NCI-H1092 treated with DMSO at 0.1 percent for 48 hours (cell line): ENCODE data around the gene TEX22.

Experiments used
- DNase-seq: peaks from one replicate; lab custom pipeline; 2025; lab: John Stamatoyannopoulos, UW

TEX22 gene

DNA sequence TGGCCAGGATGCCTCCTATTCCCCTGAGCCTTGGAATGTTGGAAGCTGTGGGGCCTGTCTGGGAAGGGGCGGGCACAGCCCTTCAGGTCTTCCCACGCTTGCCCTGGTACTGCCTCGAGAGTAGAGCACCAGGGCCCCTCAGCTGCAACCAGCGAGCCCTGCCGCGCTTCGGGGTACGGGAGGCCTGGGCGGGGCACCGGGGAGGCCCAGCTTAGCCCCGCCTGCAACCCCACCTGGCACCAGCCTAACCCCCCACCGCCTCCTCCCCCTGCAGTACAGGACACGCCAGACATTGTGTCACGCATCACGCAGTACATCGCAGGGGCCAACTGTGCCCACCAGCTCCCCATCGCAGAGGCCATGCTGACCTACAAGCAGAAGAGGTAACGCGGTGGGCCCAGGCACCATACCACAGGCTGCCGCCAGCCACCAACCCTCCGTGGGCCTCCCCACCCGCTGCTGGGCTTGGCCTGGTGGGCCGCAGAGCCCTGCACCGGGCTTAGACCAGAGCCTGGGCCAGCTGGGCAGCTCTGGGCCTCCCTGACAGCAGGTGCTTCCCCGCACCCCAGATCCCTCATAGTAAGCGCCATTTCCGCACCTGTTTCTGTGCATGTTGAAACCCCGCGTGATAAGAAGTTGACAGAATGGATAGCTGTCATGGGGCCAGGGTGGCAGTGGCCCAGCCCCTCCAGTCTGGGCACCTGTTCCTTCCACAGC lies 13.6 kb upstream of the TEX22 start:
- no peak for DNase-seq

DNA sequence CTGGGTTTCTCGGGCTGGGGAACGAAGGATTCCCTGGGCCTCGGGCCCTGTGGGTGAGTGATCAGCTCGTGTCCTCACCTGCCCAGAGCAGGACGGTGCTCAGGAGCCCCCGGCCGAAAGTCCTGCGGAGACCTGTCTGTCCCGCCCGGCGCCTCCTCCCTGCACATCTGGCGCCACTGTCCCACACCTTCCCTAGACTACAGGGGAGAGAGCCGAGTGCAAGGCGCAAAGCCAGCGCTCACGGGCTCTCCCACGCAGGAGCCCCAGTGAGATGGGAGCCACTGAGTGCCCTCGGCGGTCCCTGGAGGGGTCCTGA lies 13.1 kb upstream of the TEX22 start:
- DNase-seq = no peak

DNA sequence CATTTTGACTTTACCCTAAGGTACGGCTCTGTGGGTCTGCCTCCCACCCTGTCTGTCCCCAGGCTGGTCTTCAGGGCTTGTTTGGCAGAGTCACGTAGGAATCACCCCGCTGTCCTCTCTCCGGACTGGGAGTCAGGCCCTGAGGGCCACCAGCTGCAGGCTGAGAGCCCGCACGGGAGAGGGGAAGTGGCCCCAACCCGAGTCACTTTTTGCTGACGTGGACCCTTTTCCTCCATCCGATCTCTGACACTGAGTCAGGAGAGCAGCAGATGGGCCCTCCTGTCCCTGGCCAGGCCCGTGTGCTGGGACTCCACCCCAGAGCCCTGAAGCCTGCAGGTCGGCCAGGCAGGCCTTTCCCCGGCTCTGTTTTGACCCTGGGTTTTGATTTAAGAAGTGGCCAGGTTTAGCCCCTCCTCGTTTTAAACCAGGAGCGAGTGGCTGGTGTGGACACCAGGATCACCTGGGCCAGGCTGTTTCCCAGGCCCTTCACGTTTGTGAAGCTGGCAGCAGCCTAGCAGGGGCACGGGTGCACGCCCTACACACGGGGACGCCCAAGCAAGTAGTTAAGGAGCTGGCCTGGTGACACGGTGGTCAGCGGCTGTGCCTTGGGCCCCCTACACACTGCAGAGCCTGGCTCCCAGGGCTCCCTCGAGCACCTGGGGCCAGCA lies 12.5 kb upstream of the TEX22 start:
- DNase-seq = no peak

DNA sequence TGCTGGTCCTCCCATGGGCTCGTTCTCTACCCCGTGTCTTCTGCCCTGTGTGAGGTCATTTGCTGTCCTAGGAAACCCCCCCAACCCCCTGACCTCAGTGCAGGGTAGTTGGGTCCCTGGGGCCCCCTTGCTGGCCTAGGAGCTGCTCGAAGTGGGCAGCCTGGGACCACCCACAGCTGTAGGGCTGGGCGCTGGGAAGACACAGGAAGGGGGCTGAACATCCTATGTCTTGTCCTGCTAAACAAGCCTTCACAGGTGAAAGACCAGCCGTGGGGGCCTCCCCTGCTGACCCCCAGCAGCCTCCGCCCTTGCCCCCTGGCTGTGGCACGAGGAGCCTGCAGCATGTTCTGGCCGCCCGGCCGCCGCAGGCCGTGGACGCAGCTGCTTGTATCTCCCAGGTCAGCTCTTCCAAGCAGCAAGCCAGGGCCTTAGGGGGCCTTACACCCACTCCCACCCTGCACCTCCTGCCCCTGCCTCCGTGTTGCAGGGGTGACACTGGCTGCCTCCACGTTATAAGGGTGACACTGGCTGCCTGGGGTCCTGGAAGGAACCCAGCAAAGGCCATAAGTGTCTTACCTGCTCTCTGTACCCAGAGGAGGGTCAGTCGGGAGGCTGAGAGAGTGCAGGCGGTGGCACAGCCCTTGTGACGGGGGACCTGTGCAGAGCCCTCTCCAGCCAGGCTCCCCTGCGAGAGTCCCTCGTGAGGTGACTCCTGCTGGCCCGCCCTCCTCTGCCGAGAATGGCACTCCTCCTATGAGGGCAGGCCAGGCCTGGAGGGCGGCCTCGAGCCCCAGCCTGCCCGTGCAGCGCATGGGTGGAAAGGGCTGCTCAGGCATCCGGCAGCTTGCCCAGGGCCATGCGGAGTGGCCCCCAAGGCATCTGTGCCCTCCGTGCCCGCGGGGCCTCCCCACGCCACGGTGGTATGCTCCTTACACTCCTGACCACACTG lies 11.5 kb upstream of the TEX22 start:
- no peak for DNase-seq

DNA sequence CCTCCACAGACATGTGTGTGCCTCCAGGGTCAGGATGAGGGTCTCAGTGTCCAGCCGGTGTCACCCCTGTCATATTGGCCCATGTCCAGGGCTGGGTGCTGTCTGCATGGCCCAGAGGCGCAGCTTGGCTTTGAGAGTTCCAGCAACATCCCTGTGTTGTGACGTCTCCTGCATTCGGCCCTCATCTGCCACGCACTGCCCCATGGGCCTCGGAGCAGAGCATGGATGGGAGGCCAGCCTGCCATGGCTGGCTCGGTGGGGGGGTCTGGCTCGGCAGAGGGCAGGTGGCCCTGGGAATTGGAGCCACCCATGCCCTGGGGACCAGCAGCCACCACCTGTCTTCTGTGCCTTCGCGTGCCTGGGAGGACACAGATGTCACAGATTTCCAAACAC lies 10.8 kb upstream of the TEX22 start:
- DNase-seq = no peak

- DNase-seq = no peak
Measured at GRCh38 chr14:105388110-105388951, 10.0 kb upstream of the TEX22 start.

DNA sequence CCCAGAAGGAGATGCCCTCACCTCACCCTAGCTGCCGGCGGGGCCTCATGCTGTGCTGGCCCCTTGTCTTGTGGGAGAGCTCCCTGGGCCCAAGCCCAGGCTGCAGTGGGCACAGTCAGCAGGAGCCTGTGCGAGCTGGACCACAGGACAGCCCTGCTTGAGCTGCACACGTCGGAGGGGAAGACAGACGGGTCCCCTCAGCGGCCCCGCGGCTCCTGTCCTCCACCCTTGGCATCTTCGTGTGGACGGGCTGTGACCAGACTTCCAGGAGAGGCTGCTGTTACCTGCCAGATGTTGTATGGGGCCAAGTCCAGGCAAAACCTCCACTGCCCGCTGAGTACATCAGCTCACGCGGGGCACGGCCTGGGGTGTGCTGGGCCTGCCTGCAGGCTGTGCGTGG lies 9.4 kb upstream of the TEX22 start:
- DNase-seq = no peak

DNA sequence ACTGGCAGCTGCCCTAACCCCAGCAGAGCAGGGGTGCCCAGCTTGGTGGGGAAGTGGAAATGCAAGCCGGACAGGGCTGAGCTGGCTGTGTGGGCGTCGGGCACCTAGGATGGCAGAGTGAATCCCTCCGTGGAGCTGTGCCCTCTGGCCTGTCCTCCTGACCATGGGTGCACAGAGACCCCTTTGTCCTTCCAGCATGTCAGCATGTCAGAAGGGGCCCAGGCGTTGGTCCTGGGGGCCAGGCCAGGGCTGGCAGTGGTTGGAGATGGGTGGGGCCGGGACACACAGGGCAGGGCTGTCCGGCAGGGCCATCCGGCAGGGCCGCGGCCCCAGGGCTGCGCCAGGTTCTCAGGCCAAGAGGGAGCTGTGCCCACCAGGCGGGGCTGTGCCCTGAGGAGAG lies 8.8 kb upstream of the TEX22 start:
- DNase-seq = no peak

GRCh38 chr14:105389976-105390848 lies 8.1 kb upstream of the TEX22 start:
- DNase-seq = no peak

- DNase-seq = no peak
Measured at GRCh38 chr14:105390849-105391500, 7.4 kb upstream of the TEX22 start.

GRCh38 chr14:105391541-105391940 lies 6.8 kb upstream of the TEX22 start:
- DNase-seq = no peak

DNA sequence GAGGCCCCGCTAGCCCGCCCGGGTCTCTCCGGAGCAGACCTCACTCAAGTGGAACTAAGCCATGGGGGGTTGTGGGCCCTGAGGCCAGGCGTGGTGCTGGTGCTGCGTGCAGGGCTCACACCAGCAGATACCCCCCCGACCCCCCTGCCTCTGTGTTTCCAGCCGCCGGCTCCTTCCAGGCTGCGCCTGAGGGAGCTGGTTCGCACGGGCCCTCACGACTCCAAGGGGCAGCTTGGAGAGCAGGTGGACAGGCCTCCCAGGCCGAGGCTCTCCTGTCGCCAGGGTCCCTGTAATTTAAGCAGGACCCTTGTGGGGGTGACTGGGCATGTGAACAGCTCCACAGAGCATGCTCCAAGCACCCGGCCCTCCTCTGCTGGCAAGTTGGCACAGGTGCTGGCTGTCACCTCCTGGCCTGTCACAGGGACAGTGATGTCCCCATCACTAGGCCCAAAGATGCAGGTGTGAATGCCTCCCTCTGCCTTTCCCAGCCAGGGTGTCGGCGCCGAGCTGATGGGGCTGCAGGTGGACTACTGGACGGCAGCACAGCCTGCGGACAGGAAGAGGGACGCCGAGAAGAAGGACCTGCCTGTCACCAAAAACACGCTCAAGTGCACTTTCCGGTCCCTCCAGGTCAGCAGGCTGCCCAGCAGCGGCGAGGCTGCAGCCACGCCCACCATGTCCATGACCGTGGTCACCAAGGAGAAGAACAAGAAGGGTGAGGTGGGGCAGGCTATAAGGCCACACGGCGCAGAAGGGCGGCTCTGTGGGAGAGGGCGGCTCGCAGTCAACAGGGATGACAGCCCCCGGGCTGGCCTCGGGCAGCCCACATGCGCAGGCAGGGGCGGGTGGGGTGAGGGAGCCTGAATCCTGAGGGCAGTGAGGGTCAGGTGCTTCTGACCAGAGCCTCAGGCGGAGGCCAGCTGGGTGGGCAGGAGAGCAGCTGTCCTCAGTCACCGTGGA lies 5.9 kb upstream of the TEX22 start:
- DNase-seq = no peak

GRCh38 chr14:105393151-105393550 lies 5.2 kb upstream of the TEX22 start:
- no peak for DNase-seq

DNA sequence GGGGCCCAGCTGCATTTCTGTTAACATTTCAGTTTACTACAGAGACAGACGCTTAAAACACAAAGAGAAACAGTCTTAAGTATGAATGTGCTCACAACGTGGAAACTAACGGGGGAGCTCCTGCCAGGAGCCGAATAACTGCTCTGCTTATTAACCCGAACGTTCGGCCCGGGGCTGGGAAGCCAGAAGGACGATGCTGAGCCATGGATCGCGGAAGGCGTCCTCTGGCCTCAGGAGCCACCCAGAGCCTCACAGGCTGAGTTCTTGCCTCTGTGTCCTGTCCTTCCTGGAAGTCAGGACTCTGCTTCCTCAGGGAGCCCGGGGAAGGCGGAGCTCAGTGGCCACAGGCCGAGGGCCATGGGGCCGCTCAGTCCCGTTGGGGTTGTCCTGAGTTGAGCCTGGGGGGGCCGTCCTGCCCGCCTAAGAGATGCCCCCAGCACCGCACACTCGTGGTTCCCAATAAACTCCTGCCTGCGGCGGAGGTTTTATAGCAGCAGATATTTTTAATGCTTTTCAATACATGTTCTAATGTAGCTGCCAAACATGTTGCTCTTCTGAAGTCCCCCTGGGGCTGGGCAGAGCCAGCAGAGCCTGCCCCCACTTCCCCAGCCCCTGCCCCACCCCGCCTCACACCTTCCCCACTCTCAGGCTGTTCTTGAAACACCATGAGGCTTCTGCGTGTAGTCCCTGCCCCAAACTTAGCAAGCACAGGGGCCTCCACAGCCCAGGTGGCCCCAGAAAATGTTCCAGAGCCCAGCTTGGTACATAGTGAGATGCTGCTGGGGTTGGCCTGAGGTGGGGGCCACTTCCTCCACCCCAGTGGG lies 3.4 kb upstream of the TEX22 start:
- no peak for DNase-seq

DNA sequence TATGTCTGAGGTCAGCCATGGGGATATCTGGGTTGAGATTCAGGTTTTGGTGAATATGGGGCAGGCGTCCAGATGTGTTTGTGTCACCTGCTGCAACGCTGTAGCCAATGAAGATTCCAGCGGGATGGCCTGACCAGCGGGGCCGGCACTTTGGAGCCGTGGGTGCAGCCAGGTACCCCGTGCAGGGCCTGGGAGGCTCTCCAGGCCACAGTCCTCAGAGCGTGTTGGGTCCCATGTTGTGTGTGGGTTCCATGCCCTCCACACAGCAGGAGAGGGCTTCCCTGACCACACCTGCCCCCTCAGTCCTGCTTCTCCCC lies 2.8 kb upstream of the TEX22 start:
- no peak for DNase-seq

DNA sequence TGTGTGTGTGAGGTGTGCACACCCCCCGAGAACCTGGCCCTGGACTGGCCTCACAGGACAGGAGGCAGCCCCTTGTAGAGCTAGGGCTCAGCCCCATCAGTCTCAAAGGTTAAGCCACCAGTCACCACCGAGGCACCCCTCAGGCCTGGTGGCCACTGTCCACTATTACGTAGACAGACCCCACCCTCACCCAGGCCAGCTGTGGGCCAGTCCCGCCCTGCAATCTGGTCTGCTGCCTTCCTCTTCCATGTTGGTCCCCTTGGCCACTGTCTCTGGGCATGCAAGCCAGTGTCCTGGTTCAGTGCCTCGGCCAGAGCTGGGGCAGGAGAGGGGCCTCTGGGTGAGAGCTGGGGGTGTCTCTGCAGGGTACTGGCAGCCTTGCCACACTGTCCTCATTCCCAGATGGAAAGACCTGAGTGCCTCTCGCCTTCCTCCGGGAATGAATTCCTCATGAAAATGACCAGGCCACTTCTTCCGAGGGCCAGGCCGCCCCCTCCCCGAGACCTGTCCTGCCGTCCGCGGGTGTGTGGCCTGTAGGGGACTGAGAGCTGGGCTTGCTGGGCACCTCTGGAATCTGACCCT lies 897 bp upstream of the TEX22 start:
- no peak for DNase-seq

DNA sequence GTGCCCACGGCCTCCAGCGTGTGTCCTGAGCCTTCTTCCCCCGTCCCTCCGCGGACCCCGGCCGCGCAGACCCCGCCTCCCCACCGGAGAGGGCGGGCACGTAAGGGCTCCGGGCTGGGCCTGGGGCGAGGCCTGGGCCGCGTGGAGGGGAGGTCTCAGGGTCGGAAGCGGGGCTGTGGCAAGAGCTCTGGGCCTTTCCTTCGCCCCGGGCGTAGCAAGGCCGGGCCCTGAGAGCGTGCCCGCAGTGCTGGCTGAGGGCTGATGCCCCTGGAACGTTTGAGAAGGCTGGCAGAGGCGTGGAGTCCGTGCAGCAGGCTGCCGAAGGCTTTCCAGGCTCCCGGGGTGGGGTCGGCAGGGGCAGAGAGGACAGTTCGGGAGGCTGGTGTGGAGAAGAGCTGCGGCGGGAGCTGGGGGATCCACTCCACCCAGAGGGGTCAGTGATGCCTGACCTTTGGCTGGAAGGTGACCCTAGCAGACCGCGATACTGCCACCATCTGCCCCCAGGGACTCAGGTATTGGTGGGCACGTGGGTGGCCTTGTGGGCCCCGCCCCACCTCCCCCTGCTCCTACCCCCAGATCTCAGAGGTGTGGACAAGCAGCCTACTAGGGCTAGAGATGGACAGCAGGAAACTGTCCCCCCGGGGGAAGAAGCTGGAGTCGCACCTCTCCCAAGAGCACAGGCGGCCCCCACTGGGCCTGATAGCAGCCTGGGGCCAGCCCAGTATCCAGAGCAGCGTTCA lies 558 bp downstream of the TEX22 start:
- DNase-seq = peak; percentile 60

DNA sequence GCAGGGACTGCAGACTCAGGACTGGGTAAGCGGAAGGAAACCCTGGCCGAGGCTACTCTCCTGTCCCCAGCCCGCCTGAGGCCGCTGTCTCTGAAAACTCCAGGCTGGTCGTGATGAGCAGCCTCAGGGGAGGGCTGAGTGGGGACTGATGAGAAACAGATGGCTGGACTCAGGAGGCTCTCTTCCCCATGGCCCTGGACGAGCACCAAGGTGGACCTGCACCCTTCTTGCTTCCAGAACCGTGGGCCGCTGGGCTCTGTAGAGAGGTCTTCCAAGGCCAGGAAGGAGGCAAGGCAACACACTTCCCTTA lies 1.1 kb downstream of the TEX22 start:
- no peak for DNase-seq
